ENCODE results near the gene P2RX3.

P2RX3 gene

GRCh38 chr11:57309106-57310059 lies 28.8 kb upstream of the P2RX3 start:
- DNase-seq (ENCODE audit: low read depth) = no peak

GRCh38 chr11:57310091-57310490 lies 28.1 kb upstream of the P2RX3 start:
- no peak for DNase-seq (ENCODE audit: low read depth)

GRCh38 chr11:57310630-57311086 lies 27.5 kb upstream of the P2RX3 start:
- no peak for DNase-seq (ENCODE audit: low read depth)

GRCh38 chr11:57311109-57311936 lies 26.8 kb upstream of the P2RX3 start:
- no peak for DNase-seq (ENCODE audit: low read depth)

DNA sequence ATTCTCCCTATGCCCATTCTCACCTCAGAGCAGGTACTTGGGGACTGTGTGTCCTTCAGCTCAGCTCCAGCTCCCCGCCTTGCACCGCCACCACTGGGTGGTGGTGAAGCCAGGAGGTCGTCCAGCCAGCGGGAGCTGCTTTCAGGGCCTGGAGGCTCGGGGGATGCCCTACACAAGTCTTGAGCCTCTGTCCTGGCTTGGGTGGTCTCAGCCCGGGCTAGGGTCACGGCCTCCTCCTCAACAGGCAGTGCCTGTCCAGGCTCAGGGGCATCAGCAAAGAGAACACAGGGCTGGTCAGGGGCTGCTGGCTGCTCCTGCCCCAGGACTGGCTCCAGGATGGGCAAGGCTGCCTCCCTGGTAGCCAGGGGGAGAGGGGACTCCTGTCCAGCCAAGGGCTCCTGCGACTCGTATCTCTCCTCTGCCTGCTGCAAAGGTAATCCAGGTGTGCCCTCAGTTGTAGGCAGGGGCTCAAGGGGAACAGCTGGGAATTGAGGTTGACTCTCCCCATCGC lies 25.6 kb upstream of the P2RX3 start:
- DNase-seq (ENCODE audit: low read depth) = no peak

DNA sequence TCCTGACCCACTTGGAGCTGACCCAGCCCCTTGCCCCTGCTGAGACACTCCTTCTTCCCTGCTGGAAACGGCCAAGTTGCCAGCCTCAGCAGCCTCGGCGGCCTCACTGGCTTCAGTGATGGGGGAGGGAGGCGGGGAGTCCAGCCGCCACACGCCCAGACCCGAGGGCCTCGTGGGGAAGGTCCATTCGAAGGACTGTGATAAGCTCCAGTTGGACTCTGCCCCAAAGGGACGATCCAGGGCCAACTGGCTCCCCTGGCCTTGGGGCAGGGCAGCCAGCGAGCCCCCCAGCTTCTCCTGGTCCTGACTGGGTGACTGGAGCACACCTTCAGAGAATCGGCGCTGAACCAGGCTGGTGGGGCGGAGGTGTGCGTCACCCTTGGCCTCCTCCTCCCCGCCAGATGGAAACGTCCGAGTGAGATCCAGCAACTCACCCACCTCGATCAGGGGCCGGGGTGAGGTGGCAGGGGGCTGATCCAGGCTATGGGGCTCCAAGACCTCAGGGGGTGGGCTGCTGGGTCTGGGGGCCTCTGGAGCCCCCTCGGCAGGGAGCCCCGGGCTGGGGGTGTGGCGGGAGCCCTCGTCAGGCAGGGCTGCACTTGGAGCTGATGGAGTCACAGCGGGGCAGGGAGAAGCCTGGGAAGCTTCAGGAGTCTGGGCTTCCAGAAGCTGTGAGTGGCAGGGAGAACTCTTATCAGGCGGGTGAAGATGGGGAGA lies 24.9 kb upstream of the P2RX3 start:
- DNase-seq (ENCODE audit: low read depth) = no peak

DNA sequence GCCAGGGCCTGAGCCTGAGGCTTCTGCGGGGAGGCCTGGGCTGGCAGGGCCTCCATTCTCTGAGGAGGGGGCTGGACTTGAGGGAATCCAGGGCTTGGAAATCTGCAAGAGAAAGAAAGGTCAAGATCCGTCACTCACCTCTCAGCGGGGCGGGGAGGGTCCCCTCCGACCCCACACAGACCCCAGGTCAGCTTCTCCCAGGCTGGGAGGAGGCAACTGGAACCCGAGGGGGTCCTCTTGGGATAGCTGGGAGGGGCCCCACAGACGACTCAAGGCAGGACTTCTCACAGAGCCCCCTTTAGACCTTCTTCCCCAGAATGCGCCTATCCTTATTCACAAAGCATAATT lies 24.4 kb upstream of the P2RX3 start:
- no peak for DNase-seq (ENCODE audit: low read depth)

DNA sequence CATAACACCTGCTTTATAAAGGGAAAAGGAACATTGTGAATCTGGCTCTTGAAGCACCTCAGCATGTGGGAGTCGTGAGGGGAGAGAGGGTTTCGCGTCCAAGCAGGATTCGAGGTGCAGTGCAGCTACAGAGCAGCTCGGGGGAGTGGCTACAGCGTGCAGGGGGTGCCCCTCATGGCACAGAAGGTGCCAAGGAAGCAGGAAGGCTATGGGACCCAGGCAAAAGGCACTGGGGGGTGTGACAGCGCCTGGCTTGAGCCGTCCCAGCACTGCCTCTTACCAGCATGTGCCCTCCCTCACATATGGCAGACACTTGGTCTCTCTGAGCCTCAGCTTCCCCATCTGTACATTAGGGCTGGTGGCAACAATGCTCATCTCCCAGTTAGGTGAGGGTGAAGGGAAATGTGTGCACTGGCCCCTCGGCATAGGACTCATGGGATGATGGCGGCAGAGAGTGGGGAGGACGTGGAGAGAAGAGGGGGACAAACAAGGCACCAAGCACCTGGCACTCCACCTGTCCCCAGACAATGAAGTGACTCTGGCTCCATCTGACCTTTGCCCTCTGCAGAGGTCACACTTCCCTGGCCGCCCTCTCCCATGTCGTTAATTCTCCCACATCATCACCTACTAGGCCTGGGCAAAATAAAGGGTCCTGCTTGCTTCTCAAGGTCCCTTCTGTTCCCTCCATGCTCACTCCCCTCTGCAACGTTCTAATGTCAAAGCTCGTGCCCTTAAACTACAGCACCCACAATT lies 23.8 kb upstream of the P2RX3 start:
- no peak for DNase-seq (ENCODE audit: low read depth)

- DNase-seq (ENCODE audit: low read depth) = no peak
Observed at GRCh38 chr11:57315491-57315890, 22.7 kb upstream of the P2RX3 start.

DNA sequence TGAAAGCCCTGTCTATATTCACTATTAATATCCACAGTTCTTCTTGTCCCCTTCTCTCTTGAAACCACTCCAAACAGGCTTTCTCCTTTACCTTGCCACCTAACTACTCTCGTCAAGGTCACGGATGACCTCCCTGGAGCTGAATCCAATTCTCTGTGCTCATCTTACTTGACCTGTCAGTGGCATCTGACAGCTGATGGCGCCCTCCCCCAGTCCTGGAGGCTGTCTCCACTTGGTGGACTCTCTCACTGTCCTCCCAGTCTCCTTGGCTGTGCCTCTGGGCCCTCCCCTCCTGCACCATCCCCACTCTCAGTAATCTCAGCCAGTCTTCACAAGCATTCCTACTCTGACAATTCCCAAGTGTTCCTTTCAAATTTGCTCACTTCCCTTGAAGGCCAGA lies 22.1 kb upstream of the P2RX3 start:
- DNase-seq (ENCODE audit: low read depth) = no peak

GRCh38 chr11:57318178-57318577 lies 20.0 kb upstream of the P2RX3 start:
- DNase-seq (ENCODE audit: low read depth) = no peak

DNA sequence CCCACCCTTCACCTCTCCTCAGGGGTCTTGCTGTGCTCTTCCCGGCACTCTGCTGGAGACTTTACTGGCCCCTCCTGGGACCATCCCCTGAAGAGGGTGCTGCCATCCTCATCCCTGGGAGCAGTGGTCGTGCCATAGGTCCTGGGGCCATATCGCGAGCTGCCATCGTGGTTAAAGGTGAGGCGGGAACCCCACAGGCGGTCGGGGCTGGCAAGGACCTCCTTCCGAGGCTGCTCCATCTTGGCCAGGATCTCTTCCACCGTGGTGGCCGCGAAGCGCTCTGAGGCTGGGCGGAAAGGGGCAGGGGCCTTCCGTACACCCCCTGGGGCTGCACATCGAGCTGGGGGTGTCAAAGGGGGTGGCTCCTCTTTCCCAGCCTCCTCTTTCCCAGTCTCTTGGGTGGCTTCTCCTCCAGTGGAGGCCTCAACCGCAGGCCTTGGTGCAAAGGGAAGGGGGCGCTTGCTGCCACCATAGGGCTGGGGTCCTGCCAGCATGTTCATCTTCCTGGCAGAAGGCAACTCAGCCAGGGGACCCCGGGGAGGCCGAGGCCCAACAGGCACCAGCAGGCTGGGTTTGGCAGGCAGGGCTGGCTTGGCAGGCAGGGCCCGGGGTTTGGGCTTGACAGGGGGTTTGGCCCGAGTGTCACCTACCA lies 18.0 kb upstream of the P2RX3 start:
- DNase-seq (ENCODE audit: low read depth) = no peak

GRCh38 chr11:57320719-57321387 lies 17.3 kb upstream of the P2RX3 start:
- DNase-seq (ENCODE audit: low read depth) = no peak

GRCh38 chr11:57321388-57322255 lies 16.5 kb upstream of the P2RX3 start:
- DNase-seq (ENCODE audit: low read depth) = no peak

DNA sequence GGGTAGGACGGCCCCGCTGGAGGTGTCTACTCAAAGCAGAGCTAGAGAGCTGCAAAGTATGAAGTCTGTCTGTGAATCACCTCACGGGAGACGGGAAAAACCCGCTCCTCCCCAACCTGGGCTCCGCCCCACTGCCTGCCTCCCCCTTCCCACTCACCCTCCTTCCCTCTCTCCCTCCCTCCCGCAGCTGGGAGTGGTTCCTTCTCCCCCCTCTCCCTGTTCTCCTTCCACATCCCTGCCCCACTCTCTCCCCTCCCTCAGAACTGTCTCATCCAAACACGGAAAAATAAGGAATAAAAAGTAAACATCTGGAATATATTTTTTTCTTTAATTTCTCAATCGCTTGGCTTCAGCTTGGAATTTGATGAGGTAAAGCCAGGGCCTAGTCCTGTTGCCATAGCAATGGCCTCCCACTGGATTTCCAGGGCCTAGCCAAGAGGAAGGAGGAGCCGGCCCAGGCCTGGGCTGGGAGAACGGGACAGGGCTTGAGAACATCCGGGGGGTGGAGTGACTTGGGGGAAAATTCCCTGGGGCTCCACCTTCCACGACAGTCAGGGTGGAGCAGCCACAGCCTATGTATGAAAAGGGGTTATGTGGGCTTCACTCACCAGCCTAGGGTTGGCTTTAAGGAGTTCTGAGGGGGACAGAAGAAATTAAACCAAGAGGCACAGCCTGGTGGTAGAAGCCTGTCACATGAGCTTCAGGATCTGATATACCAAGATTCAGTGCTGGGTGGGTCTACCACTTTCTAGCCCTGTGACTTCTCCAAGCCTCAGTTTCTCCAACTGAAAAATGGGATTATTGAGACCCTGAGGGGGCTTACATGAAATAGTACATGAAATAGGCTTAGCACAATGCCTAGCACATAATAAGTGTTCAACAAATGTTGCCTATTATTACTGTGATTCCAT lies 15.6 kb upstream of the P2RX3 start:
- no peak for DNase-seq (ENCODE audit: low read depth)

DNA sequence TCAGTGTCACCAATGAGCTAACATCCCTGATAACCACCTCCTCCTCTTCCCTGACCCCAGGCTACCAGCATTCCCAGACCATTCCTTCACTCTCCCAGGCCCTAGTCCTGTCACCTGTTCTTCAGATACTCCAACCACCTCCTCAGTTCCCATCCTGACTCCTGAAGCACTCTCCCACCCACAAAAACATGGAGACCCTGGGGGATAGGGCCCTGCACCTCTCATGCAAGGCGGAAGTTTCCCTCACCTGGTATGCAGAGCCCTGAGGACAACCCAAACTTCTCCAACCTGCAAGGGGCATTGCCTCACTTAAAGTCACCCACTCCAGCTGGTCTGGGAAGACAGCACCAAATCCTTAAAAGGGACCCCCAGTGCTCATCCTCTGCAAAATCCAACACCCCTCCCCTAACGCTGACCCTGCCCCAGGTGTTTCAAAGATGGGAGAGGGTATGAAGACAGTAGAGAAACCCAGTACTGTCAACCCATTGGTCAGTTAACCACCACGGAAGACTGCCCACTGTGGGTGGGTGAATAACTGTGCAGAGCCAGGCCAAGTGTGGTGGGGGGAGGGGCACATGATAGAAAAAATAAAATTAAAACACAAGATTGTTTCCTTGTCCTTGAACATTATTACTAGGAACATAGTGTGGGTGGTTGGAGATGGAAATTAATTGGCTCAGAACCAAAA lies 14.8 kb upstream of the P2RX3 start:
- DNase-seq (ENCODE audit: low read depth) = no peak

DNA sequence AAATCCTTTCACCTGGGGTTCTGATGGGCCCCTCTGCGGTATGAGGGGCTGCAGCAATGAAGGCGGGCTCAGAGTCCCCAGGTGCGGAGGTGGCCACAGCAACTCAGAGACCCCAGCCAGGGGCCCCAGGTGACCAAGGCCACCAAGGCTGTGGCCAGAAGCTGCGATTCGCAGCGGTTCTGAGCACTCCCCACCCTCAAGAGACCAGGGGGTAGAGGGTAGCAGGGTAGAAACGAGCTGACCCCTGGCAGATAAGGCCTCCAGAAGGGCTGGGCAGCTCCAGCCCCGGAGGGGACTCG lies 14.3 kb upstream of the P2RX3 start:
- DNase-seq (ENCODE audit: low read depth) = no peak

Measured in T follicular helper cell (primary cell).